ENCODE data around the gene ALOX12B. TPM values are rescaled to one million over a fixed set of nuclear protein-coding genes. Genes with fewer than 3 reads are reported as not detected.

Gene ALOX12B
- total RNA-seq, 2 experiments from 2014 or later, result 3.3 to 3.6 TPM

Small RNA genes within 50 kb of the gene (microRNA-seq; reads per million reads assigned to microRNA genes)
- gene MIR4314 (ENCODE audit: borderline replicate concordance), result not detected

Other genes with a start within 250 kb of the ALOX12B start
- 1 to 10 TPM; 3.5 to 5.6 TPM for gene TMEM88, start 232.7 kb downstream of the ALOX12B start, total RNA-seq
- 10 to 100 TPM; 64.7 to 79.8 TPM for gene NAA38, start 230.2 kb downstream of the ALOX12B start, total RNA-seq
- 10 to 100 TPM; 12.5 to 12.6 TPM for gene CYB5D1, start 229.7 kb downstream of the ALOX12B start, total RNA-seq
- gene CHD3, start 198.9 kb downstream of the ALOX12B start, total RNA-seq, result 100 to 1,000 TPM; 145 to 161 TPM
- gene RNF227, start 171.4 kb downstream of the ALOX12B start, total RNA-seq, result 1 to 10 TPM; 3.8 to 5.6 TPM
- 1 to 10 TPM; 6.6 to 8.3 TPM for gene KCNAB3, start 157.9 kb downstream of the ALOX12B start, total RNA-seq
- 100 to 1,000 TPM; 166 to 169 TPM for gene TRAPPC1, start 155.8 kb downstream of the ALOX12B start, total RNA-seq
- 10 to 100 TPM; 53.0 to 80.5 TPM for gene CNTROB, start 155.5 kb downstream of the ALOX12B start, total RNA-seq
- gene GUCY2D, start 85.1 kb downstream of the ALOX12B start, total RNA-seq, result not detected
- gene ALOX15B, start 48.7 kb downstream of the ALOX12B start, total RNA-seq, result under 1 TPM; 0.09 to 0.18 TPM
- under 1 TPM; 0.27 to 0.28 TPM for gene ALOXE3, start 30.8 kb upstream of the ALOX12B start, total RNA-seq
- 1 to 10 TPM; 2.4 to 3.2 TPM for gene HES7, start 36.4 kb upstream of the ALOX12B start, total RNA-seq
- 10 to 100 TPM; 46.5 to 55.9 TPM for gene PER1, start 64.7 kb upstream of the ALOX12B start, total RNA-seq
- 10 to 100 TPM; 26.7 to 27.8 TPM for gene VAMP2, start 75.2 kb upstream of the ALOX12B start, total RNA-seq
- gene TMEM107, start 88.7 kb upstream of the ALOX12B start, total RNA-seq, result 10 to 100 TPM; 24.0 to 34.4 TPM
- 1 to 10 TPM; 3.9 to 4.5 TPM for gene BORCS6, start 102.5 kb upstream of the ALOX12B start, total RNA-seq
- gene AURKB, start 122.9 kb upstream of the ALOX12B start, total RNA-seq, result 100 to 1,000 TPM; 173 to 226 TPM
- gene CTC1, start 160.3 kb upstream of the ALOX12B start, total RNA-seq, result 10 to 100 TPM; 49.3 to 57.9 TPM
- 100 to 1,000 TPM; 113 to 141 TPM for gene PFAS, start 161.6 kb upstream of the ALOX12B start, total RNA-seq
- gene RANGRF, start 201.0 kb upstream of the ALOX12B start, total RNA-seq, result 10 to 100 TPM; 37.9 to 40.1 TPM
- 1 to 10 TPM; 1.9 to 2.3 TPM for gene SLC25A35, start 207.7 kb upstream of the ALOX12B start, total RNA-seq
- not detected for gene ARHGEF15, start 222.5 kb upstream of the ALOX12B start, total RNA-seq

All from activated CD4-positive, alpha-beta T cell treated with anti-CD3 and anti-CD28 coated beads for 36 hours (primary cell).